Measurements from ENCODE around the gene LGALS3. TPM values are rescaled to one million over a fixed set of nuclear protein-coding genes. Genes with fewer than 3 reads are reported as not detected.

Gene LGALS3
- total RNA-seq, 1 donor from 2014 or later: 12.2 TPM

GRCh38 chr14:55103005-55103640 lies 25.9 kb upstream of the LGALS3 start:
- Mint-ChIP-seq H3K9me3 (peaks cover 12% of the 10 kb centered on the region), H3K27ac (peak overlapping the region; percentile 94), H3K36me3 (ENCODE audit: low read depth) (peaks cover 17% of the 10 kb centered on the region), H3K4me3 (peak overlapping the region; percentile 73), H3K4me1 (peaks cover 47% of the 10 kb centered on the region), H3K27me3 (no peaks in the 10 kb centered on the region)
- peak; percentile 83 for DNase-seq
- intact Hi-C loops (cut with micrococcal nuclease): loop anchor here (1.0 to 10.0 kb wide), 5 partner anchors 26 to 332 kb away; partner anchors contain the start of genes FBXO34, LGALS3 and MAPK1IP1L

- Mint-ChIP-seq H3K4me1 (peaks cover 45% of the 10 kb centered on the region), H3K27ac (peak overlapping the region; percentile 94), H3K4me3 (peak overlapping the region; percentile 73), H3K9me3 (peaks cover 12% of the 10 kb centered on the region), H3K36me3 (ENCODE audit: low read depth) (peaks cover 12% of the 10 kb centered on the region), H3K27me3 (no peaks in the 10 kb centered on the region)
- no peak for DNase-seq
- intact Hi-C loops (cut with micrococcal nuclease): loop anchor here (1.0 to 10.0 kb wide), 5 partner anchors 25 to 331 kb away; partner anchors contain the start of genes FBXO34, LGALS3 and MAPK1IP1L
Measured at GRCh38 chr14:55103971-55104954, 24.8 kb upstream of the LGALS3 start.

GRCh38 chr14:55105991-55106390 lies 23.1 kb upstream of the LGALS3 start:
- no peak overlapping the region for H3K27ac Mint-ChIP-seq
- no peak overlapping the region for H3K4me3 Mint-ChIP-seq
- no peak for DNase-seq
- peaks cover 12% of the 10 kb centered on the region for H3K36me3 Mint-ChIP-seq (ENCODE audit: low read depth)
- intact Hi-C loops (cut with micrococcal nuclease): loop anchor here (10.0 kb wide), 3 partner anchors 169 to 329 kb away; partner anchors contain the start of gene FBXO34
- peaks cover 12% of the 10 kb centered on the region for H3K9me3 Mint-ChIP-seq
- peaks cover 39% of the 10 kb centered on the region for H3K4me1 Mint-ChIP-seq
- no peaks in the 10 kb centered on the region for H3K27me3 Mint-ChIP-seq

GRCh38 chr14:55107766-55108554 lies 21.1 kb upstream of the LGALS3 start:
- Mint-ChIP-seq H3K4me3 (peak overlapping the region; percentile 8), H3K9me3 (peaks cover 12% of the 10 kb centered on the region), H3K27me3 (no peaks in the 10 kb centered on the region), H3K27ac (peak overlapping the region; percentile 84), H3K36me3 (ENCODE audit: low read depth) (peaks cover 12% of the 10 kb centered on the region), H3K4me1 (peaks cover 28% of the 10 kb centered on the region)
- intact Hi-C loops (cut with micrococcal nuclease): loop anchor here (10.0 kb wide), 3 partner anchors 167 to 327 kb away; partner anchors contain the start of gene FBXO34
- peak; percentile 67 for DNase-seq

GRCh38 chr14:55109836-55110235 lies 19.2 kb upstream of the LGALS3 start:
- intact Hi-C loops (cut with micrococcal nuclease): loop anchor here (10.0 kb wide), 3 partner anchors 165 to 325 kb away; partner anchors contain the start of gene FBXO34
- Mint-ChIP-seq H3K4me3 (no peak overlapping the region), H3K27ac (no peak overlapping the region), H3K36me3 (ENCODE audit: low read depth) (peaks cover 3% of the 10 kb centered on the region), H3K9me3 (peaks cover 4% of the 10 kb centered on the region), H3K4me1 (peaks cover 15% of the 10 kb centered on the region), H3K27me3 (peaks cover 3% of the 10 kb centered on the region)
- no peak for DNase-seq

- no peaks in the 10 kb centered on the region for H3K36me3 Mint-ChIP-seq (ENCODE audit: low read depth)
- intact Hi-C loops (cut with micrococcal nuclease): no loop called here
- peaks cover 15% of the 10 kb centered on the region for H3K4me1 Mint-ChIP-seq
- no peak for DNase-seq
- no peak overlapping the region for H3K27ac Mint-ChIP-seq
- peaks cover 4% of the 10 kb centered on the region for H3K27me3 Mint-ChIP-seq
- no peak overlapping the region for H3K4me3 Mint-ChIP-seq
- H3K9me3 Mint-ChIP-seq: no peaks in the 10 kb centered on the region
Measured at GRCh38 chr14:55111122-55111708, 17.8 kb upstream of the LGALS3 start.

GRCh38 chr14:55114720-55115119 lies 14.3 kb upstream of the LGALS3 start:
- Mint-ChIP-seq H3K27me3 (peaks cover 12% of the 10 kb centered on the region), H3K27ac (no peak overlapping the region), H3K4me3 (no peak overlapping the region), H3K4me1 (peaks cover 6% of the 10 kb centered on the region), H3K36me3 (ENCODE audit: low read depth) (no peaks in the 10 kb centered on the region), H3K9me3 (no peaks in the 10 kb centered on the region)
- intact Hi-C loops (cut with micrococcal nuclease): no loop called here
- no peak for DNase-seq

- no peaks in the 10 kb centered on the region for H3K36me3 Mint-ChIP-seq (ENCODE audit: low read depth)
- no peaks in the 10 kb centered on the region for H3K9me3 Mint-ChIP-seq
- intact Hi-C loops (cut with micrococcal nuclease): no loop called here
- peaks cover 18% of the 10 kb centered on the region for H3K27me3 Mint-ChIP-seq
- H3K4me3 Mint-ChIP-seq: no peak overlapping the region
- no peak for DNase-seq
- peaks cover 6% of the 10 kb centered on the region for H3K4me1 Mint-ChIP-seq
- no peak overlapping the region for H3K27ac Mint-ChIP-seq
Measured at GRCh38 chr14:55115460-55115859, 13.6 kb upstream of the LGALS3 start.

GRCh38 chr14:55115861-55116245 lies 13.2 kb upstream of the LGALS3 start:
- Mint-ChIP-seq H3K9me3 (no peaks in the 10 kb centered on the region), H3K27me3 (peaks cover 18% of the 10 kb centered on the region), H3K36me3 (ENCODE audit: low read depth) (no peaks in the 10 kb centered on the region), H3K4me3 (no peak overlapping the region), H3K27ac (no peak overlapping the region), H3K4me1 (peaks cover 6% of the 10 kb centered on the region)
- DNase-seq: no peak
- intact Hi-C loops (cut with micrococcal nuclease): no loop called here

GRCh38 chr14:55116246-55117030 lies 12.6 kb upstream of the LGALS3 start:
- peaks cover 18% of the 10 kb centered on the region for H3K27me3 Mint-ChIP-seq
- H3K4me3 Mint-ChIP-seq: no peak overlapping the region
- intact Hi-C loops (cut with micrococcal nuclease): no loop called here
- no peaks in the 10 kb centered on the region for H3K36me3 Mint-ChIP-seq (ENCODE audit: low read depth)
- no peaks in the 10 kb centered on the region for H3K9me3 Mint-ChIP-seq
- DNase-seq: no peak
- no peak overlapping the region for H3K27ac Mint-ChIP-seq
- H3K4me1 Mint-ChIP-seq: peaks cover 6% of the 10 kb centered on the region

- H3K27ac Mint-ChIP-seq: no peak overlapping the region
- no peaks in the 10 kb centered on the region for H3K9me3 Mint-ChIP-seq
- intact Hi-C loops (cut with micrococcal nuclease): no loop called here
- H3K4me1 Mint-ChIP-seq: peaks cover 6% of the 10 kb centered on the region
- H3K4me3 Mint-ChIP-seq: no peak overlapping the region
- no peaks in the 10 kb centered on the region for H3K36me3 Mint-ChIP-seq (ENCODE audit: low read depth)
- no peak for DNase-seq
- H3K27me3 Mint-ChIP-seq: peaks cover 23% of the 10 kb centered on the region
Measured at GRCh38 chr14:55117803-55118441, 11.1 kb upstream of the LGALS3 start.

- intact Hi-C loops (cut with micrococcal nuclease): no loop called here
- Mint-ChIP-seq H3K36me3 (ENCODE audit: low read depth) (no peaks in the 10 kb centered on the region), H3K4me3 (no peak overlapping the region), H3K27ac (no peak overlapping the region), H3K27me3 (peaks cover 20% of the 10 kb centered on the region), H3K9me3 (no peaks in the 10 kb centered on the region), H3K4me1 (peaks cover 4% of the 10 kb centered on the region)
- no peak for DNase-seq
Measured at GRCh38 chr14:55118761-55119160, 10.3 kb upstream of the LGALS3 start.

All from activated CD4-positive, alpha-beta T cell treated with anti-CD3 and anti-CD28 coated beads, Interleukin-2, amount 10 ng/mL, durations not matched to agents 24 days and 14 days (primary cell).